Prostate gland (tissue), 2 donors: ENCODE data around the gene DHCR7.

Experiments
- POLR2A ChIP-seq: fragments of 450-650 bp; IDR thresholded peaks from one replicate; pipeline ENCODE4 v1.6.1; 2016; ENCODE audit warnings: antibody characterized with exemption, mild to moderate bottlenecking
- POLR2AphosphoS5 ChIP-seq: sonication (generic); formaldehyde crosslinking; IDR thresholded peaks from one replicate; pipeline ENCODE4 v1.6.1; 2017; ENCODE audit warnings: antibody characterized with exemption
- TF ChIP-seq, protein P1 (sequence below), 4 experiments: fragments of 200-600 bp in 2 of 4; fragments of 450-650 bp in 2 of 4; sonication (generic) in 2 of 4; IDR thresholded peaks; 1 replicate in 3 of 4; 2 replicates in 1 of 4; pipeline ENCODE4 v1.5.1; 2016 to 2019; ENCODE audit warnings: antibody characterized with exemption in 4 of 4, mild to moderate bottlenecking in 2 of 4, moderate library complexity in 2 of 4

- TF ChIP-seq, protein P1, sequence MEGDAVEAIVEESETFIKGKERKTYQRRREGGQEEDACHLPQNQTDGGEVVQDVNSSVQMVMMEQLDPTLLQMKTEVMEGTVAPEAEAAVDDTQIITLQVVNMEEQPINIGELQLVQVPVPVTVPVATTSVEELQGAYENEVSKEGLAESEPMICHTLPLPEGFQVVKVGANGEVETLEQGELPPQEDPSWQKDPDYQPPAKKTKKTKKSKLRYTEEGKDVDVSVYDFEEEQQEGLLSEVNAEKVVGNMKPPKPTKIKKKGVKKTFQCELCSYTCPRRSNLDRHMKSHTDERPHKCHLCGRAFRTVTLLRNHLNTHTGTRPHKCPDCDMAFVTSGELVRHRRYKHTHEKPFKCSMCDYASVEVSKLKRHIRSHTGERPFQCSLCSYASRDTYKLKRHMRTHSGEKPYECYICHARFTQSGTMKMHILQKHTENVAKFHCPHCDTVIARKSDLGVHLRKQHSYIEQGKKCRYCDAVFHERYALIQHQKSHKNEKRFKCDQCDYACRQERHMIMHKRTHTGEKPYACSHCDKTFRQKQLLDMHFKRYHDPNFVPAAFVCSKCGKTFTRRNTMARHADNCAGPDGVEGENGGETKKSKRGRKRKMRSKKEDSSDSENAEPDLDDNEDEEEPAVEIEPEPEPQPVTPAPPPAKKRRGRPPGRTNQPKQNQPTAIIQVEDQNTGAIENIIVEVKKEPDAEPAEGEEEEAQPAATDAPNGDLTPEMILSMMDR (IDR thresholded peaks at IDR 0.05): no peak
- TF ChIP-seq POLR2AphosphoS5: no peak
- no peak for TF ChIP-seq POLR2A
Measured at GRCh38 chr11:71395263-71395560, 53.0 kb downstream of the DHCR7 start.
